Measurements from ENCODE around the gene RASA4B.
"Not testable (repeated sequence)": the region's sequence is repeated elsewhere in the genome, so short reads cannot be mapped to it uniquely, and the experiment has no call there.

RASA4B gene

DNA sequence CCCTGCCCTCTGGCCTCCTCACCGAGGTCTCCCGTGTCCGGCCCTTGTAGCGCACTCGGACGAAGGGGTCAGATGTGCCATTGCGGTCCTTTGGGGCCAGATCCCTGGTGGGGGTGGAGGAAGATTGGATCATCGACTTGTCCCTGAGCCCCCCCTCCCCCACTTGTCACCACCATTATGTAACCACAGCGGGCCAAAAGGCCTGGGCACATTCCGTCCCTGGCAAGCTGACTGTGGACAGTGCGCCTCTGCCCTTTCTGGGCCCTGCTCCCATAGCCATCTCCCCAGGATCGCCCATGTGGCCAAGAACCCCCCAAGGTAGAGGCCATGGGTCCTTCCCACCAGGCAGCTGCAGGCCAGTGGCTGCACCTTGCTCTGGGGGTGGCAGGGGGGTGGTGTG lies 14.4 kb downstream of the RASA4B start:
- not testable (repeated sequence) for H3K4me3 ChIP-seq (ENCODE audit: low read depth, low read length); H2AK5ac ChIP-seq (ENCODE audit: low read length); H2BK5ac ChIP-seq (ENCODE audit: low read depth, low read length, poor library complexity); H3K79me2 ChIP-seq (ENCODE audit: control insufficient read depth, insufficient read depth, low read length, poor library complexity); H3K4me2 ChIP-seq (ENCODE audit: low read length); H3K27ac ChIP-seq (ENCODE audit: low read depth, low read length); H3K23ac ChIP-seq (ENCODE audit: low read length); H3K4me1 ChIP-seq (ENCODE audit: control insufficient read depth in 1 of 2, insufficient read depth in 2 of 2, low read length in 2 of 2); H3K18ac ChIP-seq (ENCODE audit: low read length); H2BK12ac ChIP-seq (ENCODE audit: low read length); H3K4ac ChIP-seq (ENCODE audit: low read depth, low read length); H4K91ac ChIP-seq (ENCODE audit: low read depth, low read length); H3K9ac ChIP-seq (ENCODE audit: low read length); H2AFZ ChIP-seq (ENCODE audit: insufficient read depth, low read length, poor library complexity); H3K14ac ChIP-seq (ENCODE audit: low read length); DNase-seq; H3K9me3 ChIP-seq (ENCODE audit: insufficient read depth, low read depth, low read length); H3K79me1 ChIP-seq (ENCODE audit: low read length); H4K12ac ChIP-seq (ENCODE audit: low read depth, low read length); H3K27me3 ChIP-seq (ENCODE audit: insufficient read depth, low read length); H4K8ac ChIP-seq (ENCODE audit: low read depth, low read length); H2BK120ac ChIP-seq (ENCODE audit: insufficient read depth, low read length, poor library complexity); H3K36me3 ChIP-seq (ENCODE audit: control insufficient read depth in 1 of 2, insufficient read depth in 2 of 2, low read length in 2 of 2)
- WGBS (ENCODE audit: extremely low coverage, insufficient coverage, insufficient read length) = no CpG with 5 or more reads among the region's 12 CpGs

DNA sequence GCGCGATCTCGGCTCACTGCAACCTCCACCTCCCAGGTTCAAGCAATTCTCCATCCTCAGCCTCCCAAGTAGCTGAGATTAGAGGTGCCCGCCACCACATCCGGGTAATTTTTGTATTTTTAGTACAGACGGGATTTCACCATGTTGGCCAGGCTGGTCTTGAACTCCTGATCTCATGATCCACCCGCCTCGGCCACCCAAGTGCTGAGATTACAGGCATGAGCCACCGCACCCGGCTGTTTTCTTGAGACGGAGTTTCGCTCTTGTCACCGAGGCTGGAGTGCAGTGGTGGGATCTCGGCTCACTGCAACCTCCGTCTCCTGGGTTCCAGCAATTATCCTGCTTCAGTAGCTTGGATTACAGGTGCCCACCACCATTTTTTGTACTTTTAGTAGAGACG lies 19.3 kb downstream of the RASA4B start:
- no CpG with 5 or more reads among the region's 16 CpGs for WGBS (ENCODE audit: extremely low coverage, insufficient coverage, insufficient read length)
- not testable (repeated sequence) for H4K91ac ChIP-seq (ENCODE audit: low read depth, low read length)

DNA sequence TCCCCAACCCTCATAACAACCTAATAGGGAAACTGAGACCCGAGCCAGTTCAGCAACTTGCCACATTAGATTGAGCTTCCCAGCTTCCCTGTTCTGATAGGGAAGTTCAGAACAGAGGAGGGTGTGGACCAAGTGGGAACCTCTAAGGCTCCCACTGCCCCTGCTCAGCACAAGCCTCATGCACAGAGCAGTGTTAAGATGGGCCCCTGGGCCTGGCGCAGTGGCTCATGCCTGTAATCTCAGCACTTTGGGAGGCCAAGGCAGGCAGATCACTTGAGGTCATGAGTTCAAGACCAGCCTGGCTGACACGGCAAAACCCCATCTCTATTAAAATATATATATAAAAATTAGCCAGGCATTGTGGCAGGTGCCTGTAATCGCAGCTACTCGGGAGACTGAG lies 20.3 kb downstream of the RASA4B start:
- not testable (repeated sequence) for H2BK120ac ChIP-seq (ENCODE audit: insufficient read depth, low read length, poor library complexity); H2BK5ac ChIP-seq (ENCODE audit: low read depth, low read length, poor library complexity); H3K9me3 ChIP-seq (ENCODE audit: insufficient read depth, low read depth, low read length); H3K4ac ChIP-seq (ENCODE audit: low read depth, low read length); H3K36me3 ChIP-seq (ENCODE audit: control insufficient read depth in 1 of 2, insufficient read depth in 2 of 2, low read length in 2 of 2); H3K27ac ChIP-seq (ENCODE audit: low read depth, low read length); H2AFZ ChIP-seq (ENCODE audit: insufficient read depth, low read length, poor library complexity); H4K8ac ChIP-seq (ENCODE audit: low read depth, low read length); H3K79me2 ChIP-seq (ENCODE audit: control insufficient read depth, insufficient read depth, low read length, poor library complexity); H3K9ac ChIP-seq (ENCODE audit: low read length); H3K27me3 ChIP-seq (ENCODE audit: insufficient read depth, low read length); H4K12ac ChIP-seq (ENCODE audit: low read depth, low read length); H2AK5ac ChIP-seq (ENCODE audit: low read length); H3K23ac ChIP-seq (ENCODE audit: low read length); H2BK12ac ChIP-seq (ENCODE audit: low read length); H3K4me3 ChIP-seq (ENCODE audit: low read depth, low read length); H3K79me1 ChIP-seq (ENCODE audit: low read length); H3K4me2 ChIP-seq (ENCODE audit: low read length); H3K14ac ChIP-seq (ENCODE audit: low read length); H3K18ac ChIP-seq (ENCODE audit: low read length); DNase-seq; H4K91ac ChIP-seq (ENCODE audit: low read depth, low read length); H3K4me1 ChIP-seq (ENCODE audit: control insufficient read depth in 1 of 2, insufficient read depth in 2 of 2, low read length in 2 of 2)
- no CpG with 5 or more reads among the region's 5 CpGs for WGBS (ENCODE audit: extremely low coverage, insufficient coverage, insufficient read length)

More for the DNA sequence above, 19.3 kb downstream of the RASA4B start:
- not testable (repeated sequence) for H3K27me3 ChIP-seq (ENCODE audit: insufficient read depth, low read length); H3K79me1 ChIP-seq (ENCODE audit: low read length); H3K9ac ChIP-seq (ENCODE audit: low read length); DNase-seq; H3K79me2 ChIP-seq (ENCODE audit: control insufficient read depth, insufficient read depth, low read length, poor library complexity); H4K12ac ChIP-seq (ENCODE audit: low read depth, low read length); H2AK5ac ChIP-seq (ENCODE audit: low read length); H3K4me2 ChIP-seq (ENCODE audit: low read length); H3K4ac ChIP-seq (ENCODE audit: low read depth, low read length); H2BK12ac ChIP-seq (ENCODE audit: low read length); H3K36me3 ChIP-seq (ENCODE audit: control insufficient read depth in 1 of 2, insufficient read depth in 2 of 2, low read length in 2 of 2); H2BK5ac ChIP-seq (ENCODE audit: low read depth, low read length, poor library complexity); H2AFZ ChIP-seq (ENCODE audit: insufficient read depth, low read length, poor library complexity); H3K23ac ChIP-seq (ENCODE audit: low read length); H3K9me3 ChIP-seq (ENCODE audit: insufficient read depth, low read depth, low read length); H3K18ac ChIP-seq (ENCODE audit: low read length); H3K14ac ChIP-seq (ENCODE audit: low read length); H3K4me1 ChIP-seq (ENCODE audit: control insufficient read depth in 1 of 2, insufficient read depth in 2 of 2, low read length in 2 of 2); H4K8ac ChIP-seq (ENCODE audit: low read depth, low read length); H3K4me3 ChIP-seq (ENCODE audit: low read depth, low read length); H3K27ac ChIP-seq (ENCODE audit: low read depth, low read length); H2BK120ac ChIP-seq (ENCODE audit: insufficient read depth, low read length, poor library complexity)

DNA sequence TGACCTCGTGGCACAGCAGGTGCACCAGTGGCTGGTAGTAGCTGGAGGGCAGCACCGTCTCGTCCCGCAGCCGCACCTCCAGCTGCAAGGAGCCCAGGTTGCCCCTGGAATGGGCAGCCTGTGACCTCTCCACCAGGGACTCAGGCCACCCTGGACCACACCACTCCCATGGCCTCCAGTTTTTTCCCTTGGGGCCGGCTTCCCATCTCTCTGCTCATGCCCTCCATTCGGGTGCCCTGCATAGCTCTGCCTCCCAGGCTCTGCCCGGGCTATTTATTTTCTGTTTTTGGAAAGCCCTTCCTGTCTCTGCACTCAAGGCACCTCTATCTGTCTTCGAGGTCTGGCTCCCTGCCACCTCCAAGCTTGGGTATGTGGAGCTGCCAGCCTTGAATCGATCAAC lies 20.7 kb downstream of the RASA4B start:
- WGBS (ENCODE audit: extremely low coverage, insufficient coverage, insufficient read length) = no CpG with 5 or more reads among the region's 10 CpGs
- H2BK5ac ChIP-seq (ENCODE audit: low read depth, low read length, poor library complexity); DNase-seq; H3K18ac ChIP-seq (ENCODE audit: low read length); H3K4me2 ChIP-seq (ENCODE audit: low read length); H2AK5ac ChIP-seq (ENCODE audit: low read length); H3K27ac ChIP-seq (ENCODE audit: low read depth, low read length); H4K8ac ChIP-seq (ENCODE audit: low read depth, low read length); H2BK12ac ChIP-seq (ENCODE audit: low read length); H3K27me3 ChIP-seq (ENCODE audit: insufficient read depth, low read length); H3K9ac ChIP-seq (ENCODE audit: low read length); H4K91ac ChIP-seq (ENCODE audit: low read depth, low read length); H3K9me3 ChIP-seq (ENCODE audit: insufficient read depth, low read depth, low read length); H2AFZ ChIP-seq (ENCODE audit: insufficient read depth, low read length, poor library complexity); H3K4me1 ChIP-seq (ENCODE audit: control insufficient read depth in 1 of 2, insufficient read depth in 2 of 2, low read length in 2 of 2); H3K4ac ChIP-seq (ENCODE audit: low read depth, low read length); H3K4me3 ChIP-seq (ENCODE audit: low read depth, low read length); H3K23ac ChIP-seq (ENCODE audit: low read length); H3K79me2 ChIP-seq (ENCODE audit: control insufficient read depth, insufficient read depth, low read length, poor library complexity); H3K14ac ChIP-seq (ENCODE audit: low read length); H3K79me1 ChIP-seq (ENCODE audit: low read length); H4K12ac ChIP-seq (ENCODE audit: low read depth, low read length); H3K36me3 ChIP-seq (ENCODE audit: control insufficient read depth in 1 of 2, insufficient read depth in 2 of 2, low read length in 2 of 2); H2BK120ac ChIP-seq (ENCODE audit: insufficient read depth, low read length, poor library complexity): not testable (repeated sequence)
